T-helper 2 cell treated with Interferon-gamma antibody and Interleukin-4, amounts not matched to agents 5 μg/mL and 100 μg/mL, for 36 hours (primary cell): ENCODE results near the gene IFI27.

Experiments used
- DNase-seq: peaks from one replicate; pipeline ENCODE4 v3.0.0; 2021; ENCODE audit warnings: low spot score
- H3K27ac Mint-ChIP-seq: one replicate; pipeline ENCODE4 v1.8.0; 2021; ENCODE audit warnings: mild to moderate bottlenecking, mixed read lengths
- H3K27me3 Mint-ChIP-seq: one replicate; pipeline ENCODE4 v1.8.0; 2021; ENCODE audit warnings: low read depth, mixed read lengths
- H3K36me3 Mint-ChIP-seq: one replicate; pipeline ENCODE4 v1.8.0; 2021; ENCODE audit warnings: low read depth, mixed read lengths
- H3K4me1 Mint-ChIP-seq: one replicate; pipeline ENCODE4 v1.8.0; 2021; ENCODE audit warnings: low read depth, mixed read lengths
- H3K4me3 Mint-ChIP-seq: one replicate; pipeline ENCODE4 v1.8.0; 2022; ENCODE audit warnings: mild to moderate bottlenecking, moderate library complexity, mixed read lengths
- H3K9me3 Mint-ChIP-seq: one replicate; pipeline ENCODE4 v1.8.0; 2021; ENCODE audit warnings: mixed read lengths

Gene IFI27

GRCh38 chr14:94125659-94126418 is 15.3 kb downstream of the IFI27 start:
- no peak for DNase-seq
- Mint-ChIP-seq H3K4me1 (peaks cover 15% of the 10 kb centered on the region), H3K27ac (no peak overlapping the region), H3K4me3 (no peak overlapping the region), H3K36me3 (no peaks in the 10 kb centered on the region), H3K27me3 (no peaks in the 10 kb centered on the region), H3K9me3 (peaks cover 3% of the 10 kb centered on the region)

- Mint-ChIP-seq H3K36me3 (no peaks in the 10 kb centered on the region), H3K27ac (no peak overlapping the region), H3K9me3 (no peaks in the 10 kb centered on the region), H3K4me3 (no peak overlapping the region), H3K27me3 (peaks cover 5% of the 10 kb centered on the region), H3K4me1 (peaks cover 15% of the 10 kb centered on the region)
- DNase-seq, result no peak
Measured at GRCh38 chr14:94126419-94126677, 15.8 kb downstream of the IFI27 start.

- peaks cover 5% of the 10 kb centered on the region for H3K27me3 Mint-ChIP-seq
- H3K9me3 Mint-ChIP-seq, result no peaks in the 10 kb centered on the region
- no peaks in the 10 kb centered on the region for H3K36me3 Mint-ChIP-seq
- no peak for DNase-seq
- H3K27ac Mint-ChIP-seq, result no peak overlapping the region
- peaks cover 15% of the 10 kb centered on the region for H3K4me1 Mint-ChIP-seq
- H3K4me3 Mint-ChIP-seq, result no peak overlapping the region
Measured at GRCh38 chr14:94126800-94127199, 16.3 kb downstream of the IFI27 start.

GRCh38 chr14:94127330-94127729 is 16.8 kb downstream of the IFI27 start:
- H3K27me3 Mint-ChIP-seq, result peaks cover 8% of the 10 kb centered on the region
- no peaks in the 10 kb centered on the region for H3K36me3 Mint-ChIP-seq
- no peak overlapping the region for H3K27ac Mint-ChIP-seq
- no peak for DNase-seq
- no peaks in the 10 kb centered on the region for H3K9me3 Mint-ChIP-seq
- peaks cover 15% of the 10 kb centered on the region for H3K4me1 Mint-ChIP-seq
- no peak overlapping the region for H3K4me3 Mint-ChIP-seq

GRCh38 chr14:94128216-94128839 is 17.8 kb downstream of the IFI27 start:
- peak overlapping the region; percentile 87 for H3K27ac Mint-ChIP-seq
- no peaks in the 10 kb centered on the region for H3K36me3 Mint-ChIP-seq
- H3K4me1 Mint-ChIP-seq, result peaks cover 15% of the 10 kb centered on the region
- DNase-seq, result no peak
- H3K4me3 Mint-ChIP-seq, result peak overlapping the region; percentile 84
- H3K27me3 Mint-ChIP-seq, result peaks cover 13% of the 10 kb centered on the region
- H3K9me3 Mint-ChIP-seq, result no peaks in the 10 kb centered on the region

GRCh38 chr14:94129111-94129757 is 18.7 kb downstream of the IFI27 start, which contains the start of gene IFI27L2:
IFI27L2 (minus strand) TSS chr14:94129604; CDS start chr14:94129564, 40 bp downstream.
- peaks cover 15% of the 10 kb centered on the region for H3K4me1 Mint-ChIP-seq
- H3K9me3 Mint-ChIP-seq, result no peaks in the 10 kb centered on the region
- DNase-seq, result peak; percentile 61
- H3K4me3 Mint-ChIP-seq, result peak within 1 kb of the TSS; percentile 84
- H3K36me3 Mint-ChIP-seq, result no peaks in the 10 kb centered on the region
- H3K27ac Mint-ChIP-seq, result peak within 1 kb of the TSS; percentile 87
- peaks cover 21% of the 10 kb centered on the region for H3K27me3 Mint-ChIP-seq

GRCh38 chr14:94129758-94130414 is 19.4 kb downstream of the IFI27 start:
- peaks cover 15% of the 10 kb centered on the region for H3K4me1 Mint-ChIP-seq
- H3K9me3 Mint-ChIP-seq, result peaks cover under 1% of the 10 kb centered on the region
- no peaks in the 10 kb centered on the region for H3K36me3 Mint-ChIP-seq
- H3K4me3 Mint-ChIP-seq, result peak overlapping the region; percentile 84
- peaks cover 28% of the 10 kb centered on the region for H3K27me3 Mint-ChIP-seq
- DNase-seq, result peak; percentile 34
- H3K27ac Mint-ChIP-seq, result peak overlapping the region; percentile 87

- H3K36me3 Mint-ChIP-seq, result no peaks in the 10 kb centered on the region
- DNase-seq, result peak; percentile 53
- peaks cover 36% of the 10 kb centered on the region for H3K27me3 Mint-ChIP-seq
- no peak overlapping the region for H3K4me3 Mint-ChIP-seq
- H3K27ac Mint-ChIP-seq, result no peak overlapping the region
- peaks cover 18% of the 10 kb centered on the region for H3K4me1 Mint-ChIP-seq
- peaks cover 10% of the 10 kb centered on the region for H3K9me3 Mint-ChIP-seq
Measured at GRCh38 chr14:94132285-94132887, 21.9 kb downstream of the IFI27 start.

GRCh38 chr14:94135476-94135875 is 24.9 kb downstream of the IFI27 start:
- no peak for DNase-seq
- Mint-ChIP-seq H3K4me3 (no peak overlapping the region), H3K27ac (no peak overlapping the region), H3K4me1 (peaks cover 3% of the 10 kb centered on the region), H3K9me3 (peaks cover 10% of the 10 kb centered on the region), H3K27me3 (peaks cover 39% of the 10 kb centered on the region), H3K36me3 (no peaks in the 10 kb centered on the region)

- Mint-ChIP-seq H3K27me3 (peaks cover 34% of the 10 kb centered on the region), H3K9me3 (peaks cover 10% of the 10 kb centered on the region), H3K4me3 (no peak overlapping the region), H3K27ac (no peak overlapping the region), H3K4me1 (peaks cover 3% of the 10 kb centered on the region), H3K36me3 (no peaks in the 10 kb centered on the region)
- peak; percentile 74 for DNase-seq
Measured at GRCh38 chr14:94136575-94137331, 26.2 kb downstream of the IFI27 start.

- H3K4me1 Mint-ChIP-seq, result peaks cover 6% of the 10 kb centered on the region
Measured at GRCh38 chr14:94138251-94138650, 27.7 kb downstream of the IFI27 start.

GRCh38 chr14:94139006-94139405 is 28.5 kb downstream of the IFI27 start:
- peaks cover 6% of the 10 kb centered on the region for H3K4me1 Mint-ChIP-seq
- no peak overlapping the region for H3K27ac Mint-ChIP-seq
- H3K4me3 Mint-ChIP-seq, result no peak overlapping the region
- H3K9me3 Mint-ChIP-seq, result peaks cover 10% of the 10 kb centered on the region
- no peaks in the 10 kb centered on the region for H3K36me3 Mint-ChIP-seq
- peaks cover 19% of the 10 kb centered on the region for H3K27me3 Mint-ChIP-seq
- DNase-seq, result no peak

More at GRCh38 chr14:94138251-94138650, 27.7 kb downstream of the IFI27 start:
- peaks cover 27% of the 10 kb centered on the region for H3K27me3 Mint-ChIP-seq
- H3K9me3 Mint-ChIP-seq, result peaks cover 10% of the 10 kb centered on the region
- H3K36me3 Mint-ChIP-seq, result no peaks in the 10 kb centered on the region
- no peak overlapping the region for H3K27ac Mint-ChIP-seq
- DNase-seq, result no peak
- no peak overlapping the region for H3K4me3 Mint-ChIP-seq

- H3K27me3 Mint-ChIP-seq, result peaks cover 16% of the 10 kb centered on the region
- H3K36me3 Mint-ChIP-seq, result no peaks in the 10 kb centered on the region
- DNase-seq, result no peak
- no peak overlapping the region for H3K4me3 Mint-ChIP-seq
- peaks cover 7% of the 10 kb centered on the region for H3K4me1 Mint-ChIP-seq
- H3K9me3 Mint-ChIP-seq, result peaks cover 10% of the 10 kb centered on the region
- no peak overlapping the region for H3K27ac Mint-ChIP-seq
Measured at GRCh38 chr14:94139421-94139820, 28.9 kb downstream of the IFI27 start.
